Activated CD8-positive, alpha-beta memory T cell treated with anti-CD3 and anti-CD28 coated beads, Interleukin-2, amount 50 U/mL, for 24 hours (primary cell): Measurements from ENCODE around the gene WDR33.

ENCODE experiments used
- DNase-seq: peaks from one replicate; pipeline ENCODE4 v3.0.0-alpha.2; 2020; ENCODE audit errors: extremely low read depth

The WDR33 gene

GRCh38 chr2:127695491-127696472 lies 115.2 kb downstream of the WDR33 start:
- no peak for DNase-seq

DNA sequence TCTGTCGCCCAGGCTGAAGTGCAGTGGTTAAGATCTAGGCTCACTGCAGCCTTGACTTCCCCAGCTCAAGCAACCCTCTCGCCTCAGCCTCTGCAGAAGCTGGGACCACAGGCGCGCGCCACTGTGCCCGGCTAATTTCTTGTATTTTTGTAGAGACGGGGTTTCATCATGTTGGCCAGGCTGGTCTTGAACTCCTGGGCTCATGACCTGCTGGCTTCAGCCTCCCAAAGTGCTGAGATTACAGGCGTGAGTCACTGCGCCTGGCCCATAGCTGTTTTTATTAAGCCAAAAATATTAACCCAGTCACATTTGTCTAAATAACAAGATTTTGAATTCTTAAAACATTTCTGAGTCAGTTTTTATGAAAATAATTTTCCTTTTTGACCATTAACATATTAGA lies 116.0 kb downstream of the WDR33 start:
- no peak for DNase-seq

- no peak for DNase-seq
Observed at GRCh38 chr2:127690696-127691095, 120.3 kb downstream of the WDR33 start.

DNA sequence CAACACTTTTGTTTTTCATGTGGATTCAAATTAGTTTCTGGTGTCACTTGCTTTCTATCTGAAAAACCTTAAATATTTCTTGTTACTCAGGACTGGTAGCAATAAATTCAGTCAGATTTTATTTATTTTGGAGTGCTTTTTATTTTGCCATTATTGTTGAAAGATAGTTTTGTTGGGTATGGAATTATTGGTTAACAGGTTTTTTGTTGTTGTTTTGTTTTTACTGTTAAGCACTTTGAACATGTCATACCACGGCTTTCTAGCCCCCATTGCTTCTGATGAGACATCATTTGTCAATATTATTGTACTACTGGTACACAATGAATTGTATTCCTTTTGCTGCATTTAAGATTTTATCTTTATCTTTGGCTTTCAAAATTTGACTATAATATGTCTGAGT lies 122.6 kb downstream of the WDR33 start:
- DNase-seq: no peak

- no peak for DNase-seq
Observed at GRCh38 chr2:127685410-127686080, 125.4 kb downstream of the WDR33 start.

DNA sequence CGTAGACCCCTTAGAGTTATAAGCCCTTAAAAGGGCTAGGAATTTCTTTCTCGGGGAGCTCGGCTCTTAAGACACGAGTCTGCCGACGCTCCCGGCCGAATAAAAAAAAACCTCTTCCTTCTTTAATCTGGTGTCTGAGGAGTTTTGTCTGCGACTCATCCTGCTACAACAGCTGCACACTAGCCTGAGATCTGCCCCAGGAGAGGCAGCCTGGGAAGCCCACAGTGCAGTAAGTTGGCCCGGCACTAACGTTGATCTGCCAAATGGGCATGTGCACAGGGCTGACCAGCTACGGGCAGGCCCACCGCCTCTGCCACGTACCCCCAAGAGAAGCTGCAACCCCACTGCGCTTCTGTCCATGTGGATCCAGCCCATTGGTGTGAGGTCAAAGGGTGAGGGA lies 127.2 kb downstream of the WDR33 start:
- DNase-seq: no peak

DNA sequence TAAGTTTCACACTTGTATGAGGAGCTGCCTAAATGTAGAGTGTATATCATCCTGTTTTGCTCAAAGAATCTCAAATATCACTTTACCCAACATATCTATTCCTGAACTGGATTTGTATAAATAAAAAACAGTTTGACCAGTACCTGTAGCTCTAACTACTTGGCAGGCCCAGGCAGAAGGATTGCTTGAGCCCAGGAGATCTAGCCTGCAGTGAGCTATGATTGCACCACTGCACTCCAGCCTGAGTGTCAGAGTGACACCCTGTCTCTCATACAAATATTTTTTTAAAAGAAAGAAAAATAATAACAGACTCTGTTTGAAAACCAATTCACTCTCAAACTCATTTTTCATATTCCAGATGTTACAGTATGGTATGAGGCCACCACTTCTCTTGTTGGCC lies 127.9 kb downstream of the WDR33 start:
- no peak for DNase-seq

GRCh38 chr2:127681976-127682857 lies 128.8 kb downstream of the WDR33 start:
- DNase-seq: no peak

- no peak for DNase-seq
Observed at GRCh38 chr2:127681288-127681804, 129.6 kb downstream of the WDR33 start.

DNA sequence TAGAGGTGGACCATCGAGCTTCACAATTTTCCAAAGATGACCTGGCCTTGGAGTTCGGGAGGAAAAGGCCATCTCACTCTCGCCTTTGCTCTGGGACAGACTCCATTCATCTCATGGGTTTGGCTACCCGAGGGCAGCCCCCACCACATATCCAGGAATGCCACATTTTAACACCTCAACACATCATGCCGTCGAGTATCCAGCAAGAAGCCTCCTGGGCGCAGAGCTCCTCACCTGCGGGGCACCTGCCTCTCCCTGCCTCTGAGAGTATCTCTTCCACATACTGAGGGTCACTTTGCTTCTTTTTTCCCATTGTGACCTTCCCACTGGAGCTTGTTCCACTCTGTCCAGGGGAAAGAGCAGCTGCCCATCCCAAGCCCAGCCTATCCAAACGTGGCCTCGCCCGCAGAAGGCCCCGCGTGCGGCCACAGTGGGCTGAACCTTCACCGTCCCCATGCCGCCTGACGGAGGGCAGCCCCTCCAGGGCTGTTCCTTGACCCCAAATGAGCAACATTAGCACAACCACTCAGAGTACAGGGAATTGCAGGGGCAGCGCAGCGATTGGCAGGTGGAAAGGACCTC lies 130.2 kb downstream of the WDR33 start:
- DNase-seq: no peak

- no peak for DNase-seq
Observed at GRCh38 chr2:127679680-127680361, 131.2 kb downstream of the WDR33 start.

DNA sequence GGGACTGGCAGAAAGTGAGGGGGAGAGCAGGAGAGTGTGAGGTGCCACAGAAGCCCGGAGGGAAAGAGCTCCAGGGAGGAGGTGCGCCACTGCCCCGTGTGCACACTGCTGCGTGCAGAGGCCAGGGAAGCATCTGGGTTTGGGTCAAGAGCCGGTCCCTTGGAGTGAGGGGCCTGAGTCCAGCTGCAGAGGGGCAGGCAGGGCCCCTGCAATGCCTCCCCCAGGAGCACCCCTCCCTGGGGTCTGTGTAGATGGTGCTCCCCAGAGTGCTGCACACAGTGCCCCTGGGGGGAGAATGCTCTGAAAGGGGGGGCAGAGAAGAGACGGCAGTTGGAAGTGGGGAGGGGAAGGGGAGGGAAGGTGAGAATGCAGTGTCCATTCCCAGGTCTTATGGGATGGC lies 132.0 kb downstream of the WDR33 start:
- DNase-seq: no peak

- no peak for DNase-seq
Observed at GRCh38 chr2:127678531-127678930, 132.4 kb downstream of the WDR33 start.

- no peak for DNase-seq
Observed at GRCh38 chr2:127676906-127677305, 134.1 kb downstream of the WDR33 start.

DNA sequence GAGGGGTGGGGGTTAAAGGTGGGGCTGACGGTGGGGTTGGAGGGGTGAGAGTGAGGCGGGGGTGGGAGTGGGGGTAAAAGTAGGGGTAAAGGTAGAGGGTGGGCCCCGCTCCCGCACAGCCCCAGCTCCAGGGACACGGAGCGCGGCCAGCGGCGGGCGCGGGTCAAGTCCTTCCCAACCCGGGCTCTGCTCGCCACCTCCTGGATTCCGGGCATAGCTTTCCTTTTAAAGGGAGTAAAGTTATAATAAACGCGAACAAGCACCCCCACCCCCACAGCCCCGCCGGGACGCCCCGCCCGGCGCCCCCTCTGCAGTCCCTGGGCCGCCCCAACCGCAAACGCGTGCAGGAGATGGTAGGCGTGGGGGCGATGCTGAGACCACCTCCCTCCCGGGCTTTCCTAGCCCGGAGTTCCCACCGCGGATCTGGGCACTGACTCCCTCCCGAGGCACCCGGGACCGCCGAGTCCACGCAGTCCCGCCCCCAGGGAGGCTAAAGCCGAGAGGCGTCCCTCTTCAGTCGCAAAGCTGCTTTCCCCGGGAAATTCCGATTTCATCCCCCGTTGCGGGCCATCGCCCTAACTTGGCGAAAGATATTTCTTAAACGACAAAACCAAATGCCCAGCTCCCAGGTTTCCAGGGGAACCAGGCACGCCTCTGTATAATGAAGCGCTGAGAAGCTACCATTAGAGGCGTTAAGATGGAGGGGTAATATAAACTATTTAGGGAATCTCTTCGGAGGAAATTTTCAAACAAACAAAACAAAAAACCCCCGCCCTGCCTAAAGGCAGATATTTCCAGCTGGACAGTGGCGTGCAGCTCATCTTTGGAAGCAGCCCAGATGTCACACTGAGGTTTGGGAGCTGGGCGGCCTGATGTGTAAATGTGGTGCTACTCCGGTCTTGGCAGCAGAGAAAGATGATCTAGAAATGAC lies 135.4 kb downstream of the WDR33 start, which contains the start of gene LIMS2:
Gene LIMS2 (minus strand): TSS at position 200 of the 931 bp plus-strand sequence. CDS start 506 bp downstream, outside the sequence.
- no peak for DNase-seq

GRCh38 chr2:127674241-127675209 lies 136.4 kb downstream of the WDR33 start:
- no peak for DNase-seq

DNA sequence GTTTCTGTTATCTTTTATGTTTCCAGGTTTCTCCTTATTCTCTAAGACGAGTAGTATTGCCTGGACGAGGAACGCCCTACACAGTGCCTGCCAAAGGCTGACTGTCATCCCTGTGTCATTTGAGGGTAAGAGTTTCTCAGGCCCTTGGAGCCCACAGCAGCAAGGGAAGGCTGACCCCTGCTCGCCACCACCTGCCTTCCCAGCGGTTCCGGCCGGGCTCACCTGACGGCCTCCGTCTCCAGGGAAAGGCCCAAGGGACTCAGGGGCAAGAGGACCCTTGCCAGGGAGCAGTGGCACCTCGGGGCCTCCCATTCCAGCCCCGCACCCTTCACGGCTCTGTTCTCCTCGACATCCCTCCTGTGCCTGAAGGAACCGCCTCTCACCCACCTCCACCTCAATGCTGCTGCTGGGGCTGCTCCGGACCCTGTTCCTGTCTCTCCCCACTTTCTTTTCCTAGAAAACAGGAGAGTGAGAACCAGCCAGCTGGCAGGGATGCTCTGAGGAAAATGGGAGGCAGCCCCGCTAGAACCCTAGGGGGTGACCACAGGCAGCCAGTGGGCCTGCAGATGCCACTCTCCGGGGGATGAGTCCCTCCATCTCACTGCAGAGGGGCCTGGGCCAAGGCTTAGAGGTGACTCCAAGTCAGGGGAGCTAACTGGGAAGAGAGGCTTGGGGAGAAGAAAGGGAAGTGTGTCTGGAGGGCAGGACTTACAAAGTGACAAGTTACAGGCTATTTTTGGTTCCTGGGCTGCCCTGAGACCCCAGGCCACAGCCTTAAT lies 137.5 kb downstream of the WDR33 start:
- no peak for DNase-seq
